ENCODE measurements around the gene FDXR. TPM values are rescaled to one million over a fixed set of nuclear protein-coding genes. Genes with fewer than 3 reads are reported as not detected.

Gene FDXR
- total RNA-seq, 4 donors from 2014 or later, result 2.1 to 6.0 (median 3.2) TPM

- H3K27me3 ChIP-seq, result peaks cover 45 to 52% (median 52%) of the 10 kb centered on the region in 3 donors
- H3K9me3 ChIP-seq, result no peaks in the 10 kb centered on the region
- H3K4me1 ChIP-seq, result peaks cover 0 to 22% of the 10 kb centered on the region in 2 donors
- H3K4me3 ChIP-seq, result peak within 1 kb of the TSS; percentile 23 to 44 (median 41)
- no peaks in the 10 kb centered on the region for H3K36me3 ChIP-seq
- intact Hi-C loops (cut with DNase I; ENCODE audit: low total_unique reads), result no loop called here
- in situ Hi-C loops (cut with MboI; ENCODE audit: low sequenced_read_pairs in 4 of 4), result loop anchor here in 3 of 4 donors (10.0 to 25.0 kb wide), 3 partner anchors 65 to 472 kb away; partner anchors contain the start of gene NHERF1 (in 2 of the 3)
- DNase-seq (no peak), ATAC-seq (no peak)
- TF ChIP-seq POLR2A (IDR thresholded peaks at IDR 0.05), result no peak
- peak in 2 of 5 experiments; percentile 14 to 50 for TF ChIP-seq CTCF (IDR thresholded peaks at IDR 0.05 in 4 of 5, conservative IDR thresholded peaks at IDR 0.05 in 1 of 5)
- H3K27ac ChIP-seq, result no peak within 1 kb of the TSS
Observed at GRCh38 chr17:74859459-74860228, 13.2 kb downstream of the FDXR start, which contains the start of gene GRIN2C. Gene GRIN2C, minus strand, starts transcription at chr17:74859885. Its CDS starts 4,793 bp downstream, at chr17:74855092.

DNA sequence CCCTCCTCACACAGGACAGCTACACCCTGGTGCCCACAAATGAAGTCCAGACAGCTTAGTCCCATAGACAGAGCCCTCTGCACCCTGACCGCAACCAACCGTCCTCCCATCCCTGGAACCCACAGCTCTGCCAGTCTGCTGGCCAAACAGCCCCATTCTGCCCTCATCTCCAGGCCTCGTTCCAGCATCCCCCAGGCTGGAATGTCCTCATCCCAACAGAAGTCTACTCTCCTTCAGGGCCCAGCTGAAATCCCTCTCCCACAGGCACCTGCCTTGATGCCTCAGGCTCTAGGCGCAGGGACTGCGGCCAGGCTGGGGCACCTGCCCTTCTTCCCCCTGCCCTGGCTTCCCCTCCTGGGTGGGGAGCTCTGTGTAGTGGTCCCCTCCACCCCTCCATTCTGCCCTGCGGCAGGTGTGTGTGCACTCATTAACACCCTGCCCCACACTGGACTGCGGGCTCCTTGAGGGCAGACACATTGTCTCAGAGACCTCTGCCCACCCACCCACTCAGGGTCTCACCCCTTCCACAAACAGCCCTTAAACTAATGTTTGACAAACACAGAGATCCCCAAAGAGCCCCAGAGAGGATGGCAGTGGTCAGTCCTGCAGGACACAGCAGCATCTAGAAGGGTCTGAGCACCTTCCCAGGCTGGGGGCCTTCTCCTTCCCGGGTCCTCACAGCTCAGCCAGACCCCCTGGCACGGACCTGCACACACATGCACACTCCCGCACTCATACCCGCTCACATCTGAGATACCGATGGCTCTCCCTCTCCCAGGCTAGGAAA is 13.9 kb downstream of the FDXR start:
- in situ Hi-C loops (cut with MboI; ENCODE audit: low sequenced_read_pairs in 4 of 4), result loop anchor here in 1 of 4 donors (25.0 kb wide), 1 partner anchor 472 kb away; no protein-coding TSS in a partner anchor
- no peak for TF ChIP-seq POLR2A (IDR thresholded peaks at IDR 0.05)
- no peak for TF ChIP-seq CTCF (IDR thresholded peaks at IDR 0.05 in 4 of 5, conservative IDR thresholded peaks at IDR 0.05 in 1 of 5)

GRCh38 chr17:74857191-74857590 is 15.6 kb downstream of the FDXR start:
- Histone ChIP-seq H3K9me3 (no peaks in the 10 kb centered on the region), H3K4me3 (no peak overlapping the region), H3K4me1 (peaks cover 0 to 19% of the 10 kb centered on the region in 2 donors), H3K27me3 (peaks cover 67 to 76% (median 67%) of the 10 kb centered on the region in 3 donors), H3K36me3 (no peaks in the 10 kb centered on the region), H3K27ac (no peak overlapping the region)
- in situ Hi-C loops (cut with MboI; ENCODE audit: low sequenced_read_pairs in 4 of 4), result loop anchor here in 1 of 4 donors (25.0 kb wide), 1 partner anchor 470 kb away; no protein-coding TSS in a partner anchor
- intact Hi-C loops (cut with DNase I; ENCODE audit: low total_unique reads), result no loop called here
- TF ChIP-seq POLR2A (IDR thresholded peaks at IDR 0.05) (no peak), CTCF (IDR thresholded peaks at IDR 0.05 in 4 of 5, conservative IDR thresholded peaks at IDR 0.05 in 1 of 5) (no peak)
- ATAC-seq (no peak), DNase-seq (no peak)

More for the DNA sequence above, 13.9 kb downstream of the FDXR start:
- DNase-seq, result no peak
- H3K27ac ChIP-seq, result no peak overlapping the region
- H3K4me3 ChIP-seq, result no peak overlapping the region
- no peaks in the 10 kb centered on the region for H3K9me3 ChIP-seq
- peaks cover 52 to 60% (median 60%) of the 10 kb centered on the region in 3 donors for H3K27me3 ChIP-seq
- intact Hi-C loops (cut with DNase I; ENCODE audit: low total_unique reads), result no loop called here
- ATAC-seq, result no peak
- peaks cover 0 to 22% of the 10 kb centered on the region in 2 donors for H3K4me1 ChIP-seq
- H3K36me3 ChIP-seq, result no peaks in the 10 kb centered on the region

DNA sequence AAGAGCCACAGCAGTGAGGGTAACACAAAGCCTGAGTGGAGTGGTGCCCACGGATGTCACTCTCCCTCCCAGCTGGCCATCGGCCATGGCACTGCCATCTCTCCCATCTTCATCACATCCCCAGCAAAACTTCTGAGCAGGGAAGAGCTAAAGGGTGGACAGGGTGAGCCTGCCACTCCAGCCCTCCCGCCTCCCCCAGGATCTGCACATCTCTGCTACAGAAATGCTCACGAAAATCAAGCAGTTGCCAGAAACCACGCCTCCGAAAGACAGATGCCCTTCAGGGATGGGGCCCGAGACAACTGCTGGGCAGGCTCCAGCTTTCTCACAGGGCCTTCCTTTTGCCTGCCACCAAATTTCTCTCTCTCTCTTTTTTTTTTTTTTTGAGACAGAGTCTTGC is 16.7 kb downstream of the FDXR start:
- peaks cover 0 to 13% of the 10 kb centered on the region in 2 donors for H3K4me1 ChIP-seq
- intact Hi-C loops (cut with DNase I; ENCODE audit: low total_unique reads), result no loop called here

More for the DNA sequence above, 16.7 kb downstream of the FDXR start:
- Histone ChIP-seq H3K27ac (no peak overlapping the region), H3K36me3 (no peaks in the 10 kb centered on the region), H3K9me3 (no peaks in the 10 kb centered on the region), H3K27me3 (peaks cover 68 to 77% (median 76%) of the 10 kb centered on the region in 3 donors), H3K4me3 (no peak overlapping the region)
- no peak for ATAC-seq
- in situ Hi-C loops (cut with MboI; ENCODE audit: low sequenced_read_pairs in 4 of 4), result loop anchor here in 1 of 4 donors (25.0 kb wide), 1 partner anchor 469 kb away; no protein-coding TSS in a partner anchor
- TF ChIP-seq CTCF (IDR thresholded peaks at IDR 0.05 in 4 of 5, conservative IDR thresholded peaks at IDR 0.05 in 1 of 5), result no peak
- TF ChIP-seq POLR2A (IDR thresholded peaks at IDR 0.05), result no peak
- DNase-seq, result no peak

Data from gastrocnemius medialis (tissue), 4 donors.